ENCODE measurements around the gene ANGEL1.
A peak's percentile ranks its signal among the peaks of the same experiment; 100 is the strongest.

The ANGEL1 gene, protein sequence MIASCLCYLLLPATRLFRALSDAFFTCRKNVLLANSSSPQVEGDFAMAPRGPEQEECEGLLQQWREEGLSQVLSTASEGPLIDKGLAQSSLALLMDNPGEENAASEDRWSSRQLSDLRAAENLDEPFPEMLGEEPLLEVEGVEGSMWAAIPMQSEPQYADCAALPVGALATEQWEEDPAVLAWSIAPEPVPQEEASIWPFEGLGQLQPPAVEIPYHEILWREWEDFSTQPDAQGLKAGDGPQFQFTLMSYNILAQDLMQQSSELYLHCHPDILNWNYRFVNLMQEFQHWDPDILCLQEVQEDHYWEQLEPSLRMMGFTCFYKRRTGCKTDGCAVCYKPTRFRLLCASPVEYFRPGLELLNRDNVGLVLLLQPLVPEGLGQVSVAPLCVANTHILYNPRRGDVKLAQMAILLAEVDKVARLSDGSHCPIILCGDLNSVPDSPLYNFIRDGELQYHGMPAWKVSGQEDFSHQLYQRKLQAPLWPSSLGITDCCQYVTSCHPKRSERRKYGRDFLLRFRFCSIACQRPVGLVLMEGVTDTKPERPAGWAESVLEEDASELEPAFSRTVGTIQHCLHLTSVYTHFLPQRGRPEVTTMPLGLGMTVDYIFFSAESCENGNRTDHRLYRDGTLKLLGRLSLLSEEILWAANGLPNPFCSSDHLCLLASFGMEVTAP

DNA sequence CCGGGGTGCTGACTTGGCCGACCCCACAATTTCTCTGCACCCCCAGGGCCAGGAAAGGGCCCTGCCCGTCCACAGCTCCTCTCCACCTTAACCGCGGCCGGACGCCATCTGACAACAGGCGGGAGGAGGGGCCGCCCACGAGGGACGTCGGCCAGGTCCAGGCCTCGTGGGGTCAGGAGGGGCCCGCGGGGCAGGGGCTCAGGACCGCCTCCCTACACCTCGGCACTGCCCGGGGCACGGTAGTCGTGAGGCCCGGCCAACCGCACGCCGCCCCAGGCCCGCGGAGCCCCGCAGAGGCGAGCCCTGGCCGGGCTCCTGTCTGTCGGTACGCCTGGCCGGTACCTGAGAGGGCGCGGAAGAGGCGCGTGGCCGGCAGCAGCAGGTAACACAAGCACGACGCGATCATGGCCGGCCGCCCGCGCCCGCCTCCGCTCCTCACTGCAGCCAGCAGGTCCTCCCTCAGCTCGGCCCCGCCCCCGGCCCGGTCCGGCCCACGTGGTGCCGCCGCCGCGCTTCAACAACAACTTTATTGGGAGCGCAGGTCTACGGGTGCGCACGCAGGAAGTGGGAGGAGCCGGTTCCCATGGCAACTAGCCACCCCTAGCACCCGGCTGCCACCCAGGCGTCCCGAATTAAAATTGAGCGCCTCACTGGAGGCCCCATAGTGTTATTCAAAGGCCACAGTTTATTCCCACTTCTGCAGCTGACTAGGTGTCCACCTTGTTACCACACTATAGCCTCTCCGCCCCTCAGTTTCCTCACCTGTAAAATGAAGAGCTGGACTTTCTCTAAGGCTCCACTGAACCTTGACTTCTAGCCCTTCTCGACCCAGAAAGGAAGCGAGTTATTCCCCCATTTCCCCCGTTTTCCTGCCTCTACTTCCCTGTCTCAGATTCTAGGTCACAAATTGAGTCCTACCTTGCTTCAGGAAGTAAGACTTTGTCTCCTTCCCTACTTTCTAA, at the start of gene ANGEL1:
Gene ANGEL1 (minus strand): TSS at position 461 of the 962 bp plus-strand sequence. CDS start 55 bp downstream, at position 406.
- DNase-seq: peak; percentile 81

DNA sequence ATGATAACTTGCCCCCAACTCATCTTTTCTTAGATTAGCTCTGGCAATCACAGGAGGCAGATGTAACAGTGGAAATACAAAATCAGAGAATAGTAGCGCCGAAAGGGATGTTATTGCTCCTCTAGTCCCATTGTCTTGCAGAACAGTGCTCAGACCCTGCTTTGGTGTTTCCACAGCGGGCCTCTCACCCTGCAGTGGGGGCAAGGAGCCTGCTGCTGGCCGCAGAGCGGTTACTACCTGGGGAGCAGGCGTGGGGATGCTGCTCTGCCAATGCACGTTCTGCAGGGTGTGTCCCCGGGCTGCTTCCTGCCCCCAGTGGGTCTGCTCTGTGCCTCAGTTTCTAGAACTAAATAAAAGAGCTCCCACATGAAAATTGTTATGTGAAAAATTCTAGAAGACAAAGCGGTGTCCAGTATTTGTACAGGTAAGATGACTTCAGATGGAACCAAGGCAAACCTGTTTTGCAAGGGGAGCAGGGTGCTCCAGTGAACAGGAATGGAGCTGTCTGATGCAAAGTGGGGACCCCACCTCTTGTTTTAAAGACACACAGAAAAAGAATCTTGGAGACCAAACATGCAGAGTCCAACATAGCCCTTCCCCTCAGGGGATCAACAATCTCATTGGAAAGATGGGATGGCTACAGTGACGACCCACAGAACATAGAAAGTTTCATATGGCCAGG, 49.0 kb upstream of the ANGEL1 start:
- no peak for DNase-seq

DNA sequence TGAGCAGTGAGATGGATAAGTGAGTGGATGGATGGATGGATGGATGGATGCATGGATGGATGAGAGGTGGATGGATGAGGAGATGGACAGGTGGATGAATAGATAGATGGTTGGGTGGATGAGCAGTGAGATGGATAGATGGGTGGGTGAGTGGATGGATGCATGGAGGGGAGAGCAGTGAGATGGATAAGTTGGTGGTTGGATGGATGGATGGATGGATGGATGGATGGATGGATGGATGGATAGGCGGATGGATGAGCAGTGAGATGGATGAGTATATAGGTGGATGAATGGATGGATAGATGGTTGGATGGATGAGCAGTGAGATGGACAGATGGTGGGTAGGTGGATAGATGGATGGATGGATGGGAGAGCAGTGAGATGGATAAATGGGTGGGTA, 44.1 kb upstream of the ANGEL1 start:
- DNase-seq: no peak

DNA sequence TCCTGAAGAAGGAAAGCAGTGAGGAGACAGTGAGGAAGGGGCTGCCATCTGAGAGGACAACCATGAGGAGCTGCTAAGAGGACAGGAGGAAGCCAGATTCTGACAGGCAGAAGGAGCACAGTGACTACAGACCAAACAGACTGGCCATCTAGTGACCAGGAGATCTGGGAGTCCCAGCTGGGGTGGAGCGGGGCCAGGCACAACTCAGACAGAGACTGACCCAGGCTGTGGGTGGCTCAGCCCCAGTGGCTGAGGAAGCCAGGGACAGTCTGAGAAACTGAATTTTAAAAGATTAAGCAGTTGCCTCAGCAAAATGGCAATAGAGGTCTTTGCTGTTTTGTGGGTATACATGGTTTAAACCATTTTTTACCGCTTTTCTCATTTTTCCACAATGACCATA, 42.4 kb upstream of the ANGEL1 start:
- no peak for DNase-seq

DNA sequence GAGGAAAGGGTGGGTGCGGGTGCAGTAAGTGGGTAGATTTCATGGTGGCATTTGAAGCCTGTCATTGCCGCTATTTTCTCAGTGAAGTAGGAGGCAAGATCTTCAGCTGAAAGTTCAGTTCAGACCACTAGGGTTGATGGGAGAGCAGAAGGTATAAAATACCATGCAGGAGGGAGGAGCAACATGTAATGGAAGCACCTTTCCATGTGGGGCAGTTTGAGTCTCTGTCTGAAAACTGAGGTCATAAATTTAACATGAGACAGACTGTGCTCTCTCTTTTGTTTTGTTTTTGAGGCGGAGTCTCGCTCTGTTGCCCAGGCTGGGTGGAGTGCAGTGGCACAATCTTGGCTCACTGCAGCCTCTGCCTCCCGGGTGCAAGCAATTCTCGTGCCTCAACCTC, 36.2 kb upstream of the ANGEL1 start:
- peak; percentile 8 for DNase-seq

DNA sequence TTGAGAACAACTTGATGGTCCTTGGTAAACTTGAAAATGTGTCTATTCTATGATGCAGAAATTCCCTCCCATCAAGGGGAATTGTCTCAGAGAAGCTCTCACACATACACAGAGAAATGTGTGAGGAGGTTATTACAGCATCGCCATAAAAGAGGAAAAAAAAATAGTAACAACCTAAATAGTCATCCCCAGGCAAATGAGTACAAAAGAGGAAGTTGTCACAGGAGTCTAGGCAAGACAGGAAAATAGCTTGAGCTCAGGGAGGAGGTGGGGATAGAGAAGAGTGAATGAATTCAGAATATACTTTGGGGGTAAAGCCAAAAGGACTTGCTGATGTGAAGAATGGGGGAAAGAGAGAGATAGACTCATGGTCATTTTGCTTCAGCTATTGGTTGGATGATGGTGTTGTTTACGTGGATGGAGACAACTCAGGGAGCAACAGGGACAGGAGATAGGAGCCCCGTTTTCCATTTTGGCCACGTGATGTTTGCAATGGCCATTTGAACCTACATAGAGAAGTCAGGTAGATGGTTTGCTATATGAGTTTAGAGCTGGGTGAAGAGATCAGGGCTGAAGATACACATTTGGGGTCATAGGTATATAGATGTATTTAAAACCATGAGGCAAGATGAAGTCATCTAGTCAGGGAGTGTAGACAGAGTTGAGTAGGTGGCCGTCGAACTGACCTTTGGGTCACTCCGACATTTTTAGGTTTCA, 33.8 kb upstream of the ANGEL1 start:
- DNase-seq: no peak

DNA sequence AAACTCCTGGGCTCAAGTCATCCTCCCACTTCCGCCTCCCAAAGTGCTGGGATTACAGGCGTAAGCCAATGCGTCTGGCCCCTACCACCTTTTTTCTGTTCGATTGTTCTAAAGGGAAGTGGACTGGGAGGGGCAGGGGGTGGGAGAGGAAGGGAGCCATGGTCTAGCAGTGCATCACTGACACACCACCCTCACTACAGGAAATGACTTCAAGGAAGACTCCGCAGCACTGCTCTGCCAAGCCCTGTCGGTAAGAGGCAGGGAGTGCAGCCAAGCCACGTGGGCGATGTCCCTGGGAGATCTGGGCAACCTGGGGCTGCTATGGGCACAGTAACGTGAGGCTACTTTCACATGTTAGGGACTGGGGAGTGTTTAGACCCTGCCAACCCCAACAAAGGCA, 31.5 kb upstream of the ANGEL1 start:
- DNase-seq: no peak

DNA sequence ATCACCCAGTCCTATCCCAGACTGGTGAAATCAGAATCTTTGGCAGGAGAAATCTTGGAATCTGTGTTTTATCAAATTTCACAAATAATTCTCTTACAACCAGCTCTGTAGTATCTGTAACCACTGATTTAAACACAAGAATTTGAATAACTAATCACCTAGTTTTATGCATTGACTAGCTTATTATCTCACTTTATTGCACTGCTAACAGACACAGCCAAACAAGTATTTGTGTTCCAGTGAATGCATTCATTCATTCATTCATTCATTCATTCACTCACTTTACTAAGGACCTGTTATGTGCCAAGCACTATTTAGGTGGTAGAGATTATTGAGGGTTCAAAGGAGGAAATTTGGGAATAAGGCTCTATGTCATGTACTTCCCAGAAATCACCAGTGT, 29.7 kb upstream of the ANGEL1 start:
- DNase-seq: no peak

DNA sequence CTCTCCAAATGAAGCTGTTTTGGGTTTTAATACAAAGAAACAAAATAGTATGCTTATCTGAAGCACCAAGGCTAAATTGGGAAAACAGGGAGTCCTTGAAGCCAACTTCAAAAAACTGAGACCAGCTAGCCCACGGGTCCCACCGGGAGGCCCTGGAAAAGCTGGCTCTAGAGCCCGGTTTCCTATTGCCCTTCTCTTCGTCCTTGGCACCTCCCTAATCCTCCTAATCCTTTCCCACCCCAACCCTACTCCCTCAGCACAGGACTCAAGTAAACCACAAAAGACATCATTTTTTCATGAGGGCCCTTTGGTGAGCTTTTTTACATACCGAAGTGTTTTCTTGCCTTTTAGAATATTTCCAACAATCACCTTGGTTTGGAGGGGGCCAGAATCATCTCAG, 24.8 kb upstream of the ANGEL1 start:
- DNase-seq: no peak

DNA sequence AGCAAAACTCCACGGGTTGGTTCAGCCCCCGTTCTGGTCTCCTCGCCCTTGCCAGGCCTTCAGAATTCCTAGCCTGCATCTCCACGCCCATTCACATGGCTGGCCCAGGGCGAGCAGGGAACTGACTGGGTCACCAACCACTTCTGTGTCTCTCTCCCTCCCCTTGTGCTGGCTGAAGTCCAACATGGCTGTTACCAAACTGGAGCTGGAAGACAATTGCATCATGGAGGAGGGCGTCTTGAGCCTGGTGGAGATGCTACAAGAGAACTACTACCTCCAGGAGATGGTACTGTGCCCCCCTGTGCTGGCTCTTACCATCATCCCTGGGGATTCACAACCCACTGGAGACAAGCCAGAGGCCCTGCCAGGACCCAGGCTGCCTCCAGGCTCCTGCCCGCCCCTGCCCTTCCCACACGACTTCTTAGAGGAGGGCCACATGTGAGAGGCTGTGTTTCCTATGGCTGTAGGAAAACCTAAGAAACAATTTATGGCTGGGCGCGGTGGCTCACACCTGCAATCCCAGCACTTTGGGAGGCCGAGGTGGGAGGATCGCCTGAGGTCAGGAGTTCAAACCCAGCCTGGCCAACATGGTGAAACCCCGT, 23.4 kb upstream of the ANGEL1 start:
- no peak for DNase-seq

DNA sequence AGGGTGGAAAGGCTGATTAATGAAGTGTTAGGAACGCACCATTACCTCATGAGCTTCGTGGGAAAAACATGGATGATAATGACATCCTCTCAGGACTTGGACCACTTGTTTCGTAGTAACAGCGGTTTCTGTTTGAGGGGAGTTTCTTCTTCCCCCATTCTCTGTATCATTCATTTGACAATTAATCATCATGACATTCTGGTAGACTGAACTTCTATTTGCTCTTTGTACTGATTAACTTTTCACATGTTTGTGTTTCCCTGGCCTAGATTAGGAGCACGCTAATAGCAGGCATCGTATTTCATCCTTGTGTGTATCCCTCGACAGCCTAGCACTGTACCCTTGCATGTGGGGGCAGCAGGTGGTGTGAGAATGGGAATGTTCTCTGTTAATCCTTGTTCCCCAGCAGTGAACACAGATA, 21.6 kb upstream of the ANGEL1 start:
- peak; percentile 64 for DNase-seq

DNA sequence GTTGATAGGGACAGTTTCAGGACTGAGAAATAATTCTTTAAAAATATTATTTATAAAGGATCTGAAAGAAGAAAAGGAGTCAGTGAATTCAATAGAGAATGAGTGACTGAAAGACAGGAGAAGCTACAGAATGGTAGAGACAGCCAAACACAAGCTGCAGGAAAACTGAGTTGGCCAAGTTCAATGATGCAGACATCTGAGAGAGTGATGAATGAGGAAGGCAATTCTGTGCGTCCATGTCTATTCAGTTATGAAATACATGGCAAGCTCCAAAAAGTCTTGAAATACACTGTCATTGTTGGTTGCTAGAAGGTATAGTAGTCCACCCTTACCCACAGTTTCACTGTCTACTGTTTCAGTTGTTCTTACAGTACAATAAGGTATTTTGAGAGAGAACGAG, 20.3 kb upstream of the ANGEL1 start:
- DNase-seq: no peak

DNA sequence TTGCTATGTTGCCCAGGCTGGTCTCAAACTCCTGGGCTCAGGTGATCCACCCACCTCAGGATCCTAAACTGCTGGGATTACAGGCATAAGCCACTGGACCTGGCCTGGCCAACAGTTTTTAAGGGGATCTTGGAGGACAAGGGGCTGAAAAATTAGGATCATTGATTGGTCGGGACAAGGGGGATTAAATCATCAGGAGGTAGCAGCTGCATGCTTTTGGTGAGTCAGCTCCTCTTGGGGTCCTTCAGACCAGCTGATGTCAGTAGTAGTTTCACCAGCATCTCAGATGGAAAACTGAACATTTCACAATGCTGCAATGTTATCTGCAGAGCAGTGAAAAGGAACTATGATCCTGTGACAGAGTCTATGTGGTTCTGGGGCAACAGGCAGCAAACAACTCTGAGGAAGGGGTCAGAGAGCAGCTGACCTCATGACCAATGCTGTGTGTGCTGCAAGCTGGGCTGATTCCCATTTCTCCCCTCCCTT, 19.9 kb upstream of the ANGEL1 start:
- DNase-seq: peak; percentile 0

DNA sequence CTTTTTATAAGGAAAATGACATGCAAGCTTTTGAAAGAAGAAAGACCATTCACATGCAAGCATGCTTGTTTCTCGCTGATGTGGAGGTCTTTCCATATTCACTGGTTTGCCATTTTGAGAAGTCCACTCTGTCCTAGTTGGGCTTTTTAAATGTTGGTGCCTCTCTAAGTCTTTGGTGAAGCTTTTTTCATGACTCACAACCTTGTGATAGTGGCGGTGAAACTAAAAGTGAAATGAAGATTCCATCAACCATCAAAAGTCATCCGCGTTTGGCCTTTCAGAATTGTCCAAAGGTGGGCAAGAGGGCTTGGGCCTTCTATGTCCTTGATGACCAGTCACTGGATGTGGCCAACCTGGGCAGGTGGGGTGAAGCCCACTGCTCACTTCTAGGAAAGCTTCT, 17.9 kb upstream of the ANGEL1 start:
- no peak for DNase-seq

DNA sequence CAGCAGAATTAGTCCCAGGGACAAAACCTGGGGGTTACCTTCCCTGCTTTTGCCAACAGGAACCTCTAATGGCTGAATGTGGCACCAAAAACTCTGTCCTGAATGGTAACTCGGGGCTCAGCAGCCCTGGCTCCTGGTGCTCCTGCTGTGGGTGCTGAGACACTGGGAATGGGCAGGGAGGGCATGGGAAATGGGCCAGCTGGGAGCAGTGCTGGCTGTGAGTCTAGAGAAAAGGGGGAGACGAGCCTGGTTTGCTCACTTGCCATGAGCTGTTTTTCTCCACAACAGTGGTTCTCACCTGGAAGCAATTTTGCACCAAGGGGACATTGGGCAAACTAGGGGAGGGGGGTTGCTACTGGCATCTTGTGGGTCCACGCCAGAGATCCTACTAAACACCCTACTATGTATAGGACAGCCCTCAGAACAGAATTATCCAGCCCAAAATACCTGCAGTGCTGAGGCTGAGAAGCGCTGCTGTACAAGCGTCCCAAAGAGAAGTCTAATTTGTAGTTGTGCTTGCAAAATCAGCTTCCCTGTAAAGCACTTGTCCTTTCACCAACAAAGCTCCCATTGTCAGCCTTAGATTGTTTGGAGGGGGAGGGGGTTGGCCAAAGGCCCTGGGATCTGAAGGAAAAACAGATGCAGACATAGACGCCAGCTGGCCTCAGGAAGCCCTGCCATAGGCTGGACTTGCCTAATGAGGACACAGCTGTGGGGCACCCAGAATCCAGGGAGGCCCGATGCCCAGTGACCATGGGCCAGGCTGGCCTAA, 17.2 kb upstream of the ANGEL1 start:
- no peak for DNase-seq

DNA sequence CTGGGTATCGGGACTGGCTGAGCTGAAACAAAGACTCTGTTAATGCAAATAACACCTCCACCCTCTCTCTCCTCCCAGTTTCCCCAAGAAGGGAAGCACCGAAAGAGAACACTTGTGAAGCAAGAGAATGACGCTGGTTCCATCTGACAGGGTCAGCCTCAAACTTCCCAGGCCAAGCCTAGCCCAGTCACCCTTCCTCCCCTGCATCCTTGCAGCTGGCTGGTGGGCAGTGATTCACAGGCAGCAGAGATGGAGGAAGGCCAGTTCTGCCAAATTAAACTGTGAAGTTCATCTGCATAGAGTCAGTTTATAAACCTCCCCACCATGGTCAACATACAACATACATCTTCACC, 16.3 kb upstream of the ANGEL1 start:
- no peak for DNase-seq

DNA sequence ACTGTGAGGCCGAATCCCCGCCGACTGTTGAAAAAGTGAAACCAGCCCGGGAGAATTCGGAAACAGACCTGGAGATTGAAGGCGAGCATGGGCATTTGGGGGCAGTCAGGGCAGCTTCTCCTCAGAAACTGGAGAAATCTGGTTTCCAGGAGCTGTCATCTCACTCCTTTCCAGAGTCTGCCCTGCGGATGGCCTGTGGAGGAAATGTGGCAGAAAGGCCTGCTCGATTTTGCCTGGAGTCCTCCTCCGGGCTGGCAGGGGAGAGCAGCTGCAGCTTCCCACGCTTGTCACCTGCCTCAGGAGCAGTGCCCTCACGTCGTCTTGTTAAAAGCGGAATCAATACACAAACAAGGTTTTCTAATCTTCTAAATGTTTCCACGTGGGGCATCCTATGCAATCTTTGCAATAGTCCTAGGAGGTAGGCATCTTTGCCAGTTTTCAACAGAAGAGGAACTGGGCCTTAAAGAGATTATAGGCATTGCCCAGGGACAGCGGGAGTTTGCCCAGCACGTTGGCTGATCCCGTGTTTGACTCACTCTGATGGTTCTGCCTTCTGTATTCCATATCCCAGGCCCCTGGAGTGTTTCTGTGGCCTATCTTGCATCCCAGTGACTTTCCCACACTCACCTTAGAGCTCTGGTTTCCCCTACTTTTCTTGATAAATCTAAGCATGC, 15.8 kb upstream of the ANGEL1 start:
- DNase-seq: no peak

DNA sequence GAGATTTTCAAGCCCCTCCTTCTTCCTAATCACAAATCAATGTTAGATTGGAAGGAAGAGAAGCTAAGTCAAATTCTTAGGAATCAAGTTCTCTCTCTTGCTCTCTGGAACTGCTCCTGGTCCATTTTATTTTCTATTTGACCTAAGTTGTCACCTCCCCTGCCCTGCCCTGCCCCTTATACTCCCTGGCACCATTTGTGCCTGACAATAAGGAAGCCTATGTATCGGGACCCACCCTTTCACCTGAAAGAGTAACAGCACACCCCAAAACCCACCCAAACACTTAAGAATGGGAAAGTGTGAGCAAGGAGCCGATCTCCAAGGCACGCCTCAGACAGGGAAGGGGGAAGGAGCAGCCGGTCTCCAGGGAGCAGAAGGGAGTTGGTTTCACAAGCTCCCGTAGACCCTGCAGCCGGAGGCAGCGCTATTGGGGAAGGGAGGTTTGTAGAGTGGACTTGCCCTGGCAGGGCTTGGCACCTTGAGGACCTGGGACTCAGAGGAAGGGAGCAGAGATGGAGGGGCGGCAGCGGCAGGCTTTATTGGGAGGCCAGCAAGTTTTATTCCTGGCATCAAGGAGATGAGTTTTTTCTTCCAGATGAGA, 15.1 kb upstream of the ANGEL1 start:
- no peak for DNase-seq

DNA sequence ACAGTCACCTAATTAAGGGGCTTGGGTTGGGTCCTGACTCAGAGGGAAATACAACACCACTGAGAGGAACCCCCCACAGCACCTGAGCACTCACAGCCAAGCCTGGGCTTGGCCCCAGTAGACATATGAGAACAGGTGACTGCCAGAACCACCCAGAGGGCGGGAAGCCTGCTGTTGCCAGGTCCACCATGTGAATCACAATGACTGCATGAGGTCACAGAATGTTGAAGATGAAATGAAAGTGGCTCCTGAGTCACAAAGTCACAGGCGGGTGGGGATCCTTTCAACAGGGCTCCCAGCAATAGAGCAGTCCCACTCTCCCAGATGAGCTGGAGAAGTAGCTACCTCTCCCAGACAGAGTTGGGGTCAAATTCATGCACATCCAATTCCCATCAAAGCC, 13.4 kb upstream of the ANGEL1 start, which contains the start of gene LRRC74A:
Gene LRRC74A (plus strand): TSS at position 287 of the 400 bp plus-strand sequence. CDS start 290 bp downstream, outside the sequence.
- no peak for DNase-seq

DNA sequence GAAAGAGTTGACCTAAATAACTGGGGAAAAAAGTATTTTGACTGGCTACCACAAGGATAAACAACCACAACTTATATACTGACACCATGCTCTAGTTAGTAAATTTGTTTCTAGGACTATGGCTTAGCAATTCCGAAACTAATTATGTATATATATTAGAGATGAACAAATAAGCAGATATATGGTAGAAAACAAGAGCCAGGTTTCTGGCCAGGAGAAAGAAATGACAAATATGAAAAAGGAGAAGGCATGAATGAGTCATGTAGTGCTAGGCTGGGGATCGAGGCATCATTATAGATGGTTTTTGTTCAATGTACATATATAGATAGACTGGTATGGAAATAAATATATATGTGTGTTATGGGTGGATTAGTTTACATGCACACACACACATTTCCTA, 8.0 kb upstream of the ANGEL1 start:
- no peak for DNase-seq

Measured in kidney glomerular epithelial cell (primary cell).